Measurements from ENCODE around the gene AGER.

AGER gene

DNA sequence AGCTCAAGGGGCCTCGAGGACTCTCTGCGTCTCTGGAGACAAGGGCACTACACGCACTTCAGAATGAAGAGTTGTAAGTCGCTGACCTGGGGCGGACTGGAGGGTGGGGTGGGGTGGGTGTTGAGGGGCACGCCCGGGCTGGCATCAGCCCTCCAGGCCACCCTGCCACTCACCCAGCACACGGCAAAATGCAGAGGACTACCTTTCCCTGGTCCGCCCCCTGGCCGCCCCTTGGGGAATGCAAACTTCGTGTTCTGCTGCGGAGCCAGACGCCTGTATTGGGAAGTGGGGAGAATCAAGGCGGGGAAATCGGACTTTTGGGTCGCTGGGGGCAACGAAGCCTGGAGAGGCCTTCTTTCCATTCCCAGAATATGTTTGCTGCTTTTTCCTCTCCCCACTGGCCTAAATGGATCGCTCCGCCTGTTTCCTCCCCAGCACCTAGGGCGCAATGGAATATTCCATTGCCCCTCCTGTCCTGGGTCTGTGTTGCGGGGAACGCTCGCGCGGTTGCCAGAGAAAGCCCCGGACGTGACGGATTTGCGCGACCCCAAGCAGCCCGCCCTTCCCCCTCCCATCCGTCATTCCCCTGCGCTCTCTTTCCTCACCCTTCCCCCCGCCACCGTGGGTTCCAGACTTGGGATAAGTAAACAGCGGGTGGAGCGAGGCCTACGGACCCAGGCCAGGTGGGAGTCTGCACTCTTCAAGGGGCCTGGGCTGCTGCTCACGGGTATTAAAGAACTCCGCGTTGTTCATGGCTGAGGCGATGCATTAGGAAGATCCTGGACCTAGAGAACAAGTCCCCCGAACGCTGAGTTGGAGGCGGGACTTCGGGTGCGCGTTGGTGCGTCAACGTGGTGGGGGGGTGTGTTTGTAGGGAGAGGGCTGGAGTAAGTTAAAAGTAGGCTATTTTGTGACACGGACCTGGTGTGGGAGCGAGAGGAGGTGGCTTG, 30.2 kb downstream of the AGER start, which contains the start of gene PPT2 (continued):
- TF ChIP-seq CTCF (tag by site-specific recombination; IDR thresholded peaks at IDR 0.05): 0 out of 2 replicates have a peak, but pooled peaks have one; percentile 37
- peak; percentile 39; the same call in 1 of the 2 replicates for TF ChIP-seq PRDM1 (tag by site-specific recombination; IDR thresholded peaks at IDR 0.05)
- 0 out of 2 replicates have a peak, but pooled peaks have one; percentile 39 for TF ChIP-seq SP7 (tag by site-specific recombination; IDR thresholded peaks at IDR 0.05)
- 0 out of 2 replicates have a peak, but pooled peaks have one; percentile 8 for TF ChIP-seq ZNF184 (tag by site-specific recombination; IDR thresholded peaks at IDR 0.05)
- no peak for TF ChIP-seq ZNF585B (tag by site-specific recombination; IDR thresholded peaks at IDR 0.05)
- TF ChIP-seq ZNF121 (tag by site-specific recombination; IDR thresholded peaks at IDR 0.05): peak; percentile 79
- no peak for TF ChIP-seq RBAK (tag by site-specific recombination; IDR thresholded peaks at IDR 0.05)
- TF ChIP-seq GLIS1 (tag by site-specific recombination; IDR thresholded peaks at IDR 0.05): peak; percentile 52
- 0 out of 2 replicates have a peak, but pooled peaks have one; percentile 25 for TF ChIP-seq WT1 (tag by site-specific recombination; IDR thresholded peaks at IDR 0.05)
- peak; percentile 88 for TF ChIP-seq ZBTB8A (tag by site-specific recombination; IDR thresholded peaks at IDR 0.05)
- peak; percentile 84 for TF ChIP-seq ZXDB (tag by site-specific recombination; IDR thresholded peaks at IDR 0.05)
- TF ChIP-seq, protein P1, sequence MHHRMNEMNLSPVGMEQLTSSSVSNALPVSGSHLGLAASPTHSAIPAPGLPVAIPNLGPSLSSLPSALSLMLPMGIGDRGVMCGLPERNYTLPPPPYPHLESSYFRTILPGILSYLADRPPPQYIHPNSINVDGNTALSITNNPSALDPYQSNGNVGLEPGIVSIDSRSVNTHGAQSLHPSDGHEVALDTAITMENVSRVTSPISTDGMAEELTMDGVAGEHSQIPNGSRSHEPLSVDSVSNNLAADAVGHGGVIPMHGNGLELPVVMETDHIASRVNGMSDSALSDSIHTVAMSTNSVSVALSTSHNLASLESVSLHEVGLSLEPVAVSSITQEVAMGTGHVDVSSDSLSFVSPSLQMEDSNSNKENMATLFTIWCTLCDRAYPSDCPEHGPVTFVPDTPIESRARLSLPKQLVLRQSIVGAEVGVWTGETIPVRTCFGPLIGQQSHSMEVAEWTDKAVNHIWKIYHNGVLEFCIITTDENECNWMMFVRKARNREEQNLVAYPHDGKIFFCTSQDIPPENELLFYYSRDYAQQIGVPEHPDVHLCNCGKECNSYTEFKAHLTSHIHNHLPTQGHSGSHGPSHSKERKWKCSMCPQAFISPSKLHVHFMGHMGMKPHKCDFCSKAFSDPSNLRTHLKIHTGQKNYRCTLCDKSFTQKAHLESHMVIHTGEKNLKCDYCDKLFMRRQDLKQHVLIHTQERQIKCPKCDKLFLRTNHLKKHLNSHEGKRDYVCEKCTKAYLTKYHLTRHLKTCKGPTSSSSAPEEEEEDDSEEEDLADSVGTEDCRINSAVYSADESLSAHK (tag by site-specific recombination; IDR thresholded peaks at IDR 0.05): 0 out of 2 replicates have a peak, but pooled peaks have one; percentile 19
- peak; percentile 36 for TF ChIP-seq PATZ1 (tag by site-specific recombination; IDR thresholded peaks at IDR 0.05)
- peak; percentile 80 for TF ChIP-seq ZBTB21 (tag by site-specific recombination; IDR thresholded peaks at IDR 0.05)
- TF ChIP-seq REPIN1 (tag by site-specific recombination; IDR thresholded peaks at IDR 0.05; ENCODE audit: low read depth): 0 out of 2 replicates have a peak, but pooled peaks have one; percentile 18
- TF ChIP-seq ZSCAN30 (tag by site-specific recombination; IDR thresholded peaks at IDR 0.05): peak; percentile 78
- no peak for TF ChIP-seq ZNF473 (tag by site-specific recombination; IDR thresholded peaks at IDR 0.05)
- peak; percentile 83 for TF ChIP-seq ZNF335 (tag by site-specific recombination; conservative IDR thresholded peaks at IDR 0.05)
